Limb (tissue), 2 donors: ENCODE results near the gene PFKL.

Source experiments
- DNase-seq, 2 donors: peaks; one replicate each; pipeline ENCODE4 v3.0.0-alpha.2; 2016; ENCODE audit errors: extremely low spot score in 2 of 2

PFKL gene

GRCh38 chr21:44363278-44363677, 63.4 kb downstream of the PFKL start:
- DNase-seq: no peak

GRCh38 chr21:44364151-44365053, 64.5 kb downstream of the PFKL start:
- no peak for DNase-seq

GRCh38 chr21:44365251-44365966, 65.6 kb downstream of the PFKL start:
- no peak for DNase-seq

- no peak for DNase-seq
These were observed 66.2 kb downstream of the PFKL start for GRCh38 chr21:44365967-44366585.

- DNase-seq: no peak
These were observed 66.8 kb downstream of the PFKL start for GRCh38 chr21:44366586-44367211.

GRCh38 chr21:44368711-44369446, 69.0 kb downstream of the PFKL start:
- DNase-seq: no peak

- DNase-seq: no peak
These were observed 70.3 kb downstream of the PFKL start for GRCh38 chr21:44370027-44370735.

GRCh38 chr21:44370786-44371410, 71.0 kb downstream of the PFKL start:
- no peak for DNase-seq

GRCh38 chr21:44371596-44371995, 71.7 kb downstream of the PFKL start:
- DNase-seq: no peak

GRCh38 chr21:44372616-44373015, 72.8 kb downstream of the PFKL start:
- no peak for DNase-seq

- DNase-seq: no peak
These were observed 74.9 kb downstream of the PFKL start for GRCh38 chr21:44374601-44375280.

- no peak for DNase-seq
These were observed 75.4 kb downstream of the PFKL start for GRCh38 chr21:44375281-44375651.

GRCh38 chr21:44375761-44376241, 75.9 kb downstream of the PFKL start:
- no peak for DNase-seq

GRCh38 chr21:44376606-44377005, 76.8 kb downstream of the PFKL start:
- no peak for DNase-seq
